Measurements from ENCODE around the gene GRK6. TPM values are rescaled to one million over a fixed set of nuclear protein-coding genes. Genes with fewer than 3 reads are reported as not detected.

GRK6 gene
- total RNA-seq, 1 experiment from 2014 or later: 82.3 TPM

DNA sequence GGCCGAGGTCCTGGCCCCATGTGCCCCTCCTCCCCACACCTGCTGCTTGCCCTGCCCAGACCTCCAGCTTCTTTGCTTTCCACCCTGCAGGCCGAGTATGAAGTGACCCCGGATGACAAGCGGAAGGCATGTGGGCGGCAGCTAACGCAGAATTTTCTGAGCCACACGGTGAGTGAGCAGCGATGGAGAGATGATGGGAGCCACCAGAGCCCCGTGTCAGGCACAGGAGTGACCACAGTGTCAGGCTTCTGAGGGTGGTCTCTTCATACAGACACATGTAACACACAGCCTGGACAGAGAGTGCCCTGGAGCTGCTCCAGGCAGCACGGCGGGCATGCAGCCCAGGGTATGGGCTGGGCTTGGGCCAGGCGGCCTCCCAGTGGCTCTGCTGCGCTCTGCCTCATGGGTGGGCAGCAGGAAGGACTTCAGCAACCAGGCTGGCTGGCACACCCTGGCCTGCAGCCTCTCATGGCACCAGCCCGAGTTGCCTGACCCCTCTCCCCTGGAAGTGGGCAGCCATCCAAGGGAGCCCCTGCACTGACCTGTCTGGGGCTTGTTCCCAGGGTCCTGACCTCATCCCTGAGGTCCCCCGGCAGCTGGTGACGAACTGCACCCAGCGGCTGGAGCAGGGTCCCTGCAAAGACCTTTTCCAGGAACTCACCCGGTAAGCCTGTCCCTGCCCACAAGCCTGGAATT, 5.8 kb downstream of the GRK6 start:
- Histone ChIP-seq H2AFZ (no peak overlapping the region), H3K27ac (no peak overlapping the region), H3K79me2 (ENCODE audit: low read depth) (peaks cover 29% of the 10 kb centered on the region), H3K4me2 (no peak overlapping the region), H3K27me3 (ENCODE audit: insufficient read depth, low read depth) (no peaks in the 10 kb centered on the region), H3K4me1 (replicated peaks; ENCODE audit: insufficient read depth) (peaks cover 12% of the 10 kb centered on the region), H3K9me2 (ENCODE audit: insufficient read depth) (no peaks in the 10 kb centered on the region), H4K20me1 (ENCODE audit: insufficient read depth) (peaks cover 24% of the 10 kb centered on the region), H3F3A (ENCODE audit: insufficient read depth, low read depth) (peaks cover 17% of the 10 kb centered on the region; the same call in 1 of the 2 replicates), H3K4me3 (no peak overlapping the region), H3K36me3 (ENCODE audit: low read depth) (no peaks in the 10 kb centered on the region), H3K9me3 (ENCODE audit: insufficient read depth, low read depth) (no peaks in the 10 kb centered on the region)
- BruUV-seq (replicated peaks): no TSS peak
- TF ChIP-seq, protein P1, sequence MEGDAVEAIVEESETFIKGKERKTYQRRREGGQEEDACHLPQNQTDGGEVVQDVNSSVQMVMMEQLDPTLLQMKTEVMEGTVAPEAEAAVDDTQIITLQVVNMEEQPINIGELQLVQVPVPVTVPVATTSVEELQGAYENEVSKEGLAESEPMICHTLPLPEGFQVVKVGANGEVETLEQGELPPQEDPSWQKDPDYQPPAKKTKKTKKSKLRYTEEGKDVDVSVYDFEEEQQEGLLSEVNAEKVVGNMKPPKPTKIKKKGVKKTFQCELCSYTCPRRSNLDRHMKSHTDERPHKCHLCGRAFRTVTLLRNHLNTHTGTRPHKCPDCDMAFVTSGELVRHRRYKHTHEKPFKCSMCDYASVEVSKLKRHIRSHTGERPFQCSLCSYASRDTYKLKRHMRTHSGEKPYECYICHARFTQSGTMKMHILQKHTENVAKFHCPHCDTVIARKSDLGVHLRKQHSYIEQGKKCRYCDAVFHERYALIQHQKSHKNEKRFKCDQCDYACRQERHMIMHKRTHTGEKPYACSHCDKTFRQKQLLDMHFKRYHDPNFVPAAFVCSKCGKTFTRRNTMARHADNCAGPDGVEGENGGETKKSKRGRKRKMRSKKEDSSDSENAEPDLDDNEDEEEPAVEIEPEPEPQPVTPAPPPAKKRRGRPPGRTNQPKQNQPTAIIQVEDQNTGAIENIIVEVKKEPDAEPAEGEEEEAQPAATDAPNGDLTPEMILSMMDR (conservative IDR thresholded peaks at IDR 0.05): no peak
- TF ChIP-seq EZH2 (IDR thresholded peaks at IDR 0.05; ENCODE audit: low read depth): no peak
- DNase-seq: no peak
- POLR2A ChIA-PET (ENCODE audit: unreplicated experiment): no interaction called here
- CTCF ChIA-PET: interaction anchor here (0.8 kb wide), 1 partner anchor 29 kb away, joined by 7 read pairs; no protein-coding TSS in a partner anchor
- intact Hi-C loops (cut with micrococcal nuclease; ENCODE audit: unreplicated experiment): no loop called here

DNA sequence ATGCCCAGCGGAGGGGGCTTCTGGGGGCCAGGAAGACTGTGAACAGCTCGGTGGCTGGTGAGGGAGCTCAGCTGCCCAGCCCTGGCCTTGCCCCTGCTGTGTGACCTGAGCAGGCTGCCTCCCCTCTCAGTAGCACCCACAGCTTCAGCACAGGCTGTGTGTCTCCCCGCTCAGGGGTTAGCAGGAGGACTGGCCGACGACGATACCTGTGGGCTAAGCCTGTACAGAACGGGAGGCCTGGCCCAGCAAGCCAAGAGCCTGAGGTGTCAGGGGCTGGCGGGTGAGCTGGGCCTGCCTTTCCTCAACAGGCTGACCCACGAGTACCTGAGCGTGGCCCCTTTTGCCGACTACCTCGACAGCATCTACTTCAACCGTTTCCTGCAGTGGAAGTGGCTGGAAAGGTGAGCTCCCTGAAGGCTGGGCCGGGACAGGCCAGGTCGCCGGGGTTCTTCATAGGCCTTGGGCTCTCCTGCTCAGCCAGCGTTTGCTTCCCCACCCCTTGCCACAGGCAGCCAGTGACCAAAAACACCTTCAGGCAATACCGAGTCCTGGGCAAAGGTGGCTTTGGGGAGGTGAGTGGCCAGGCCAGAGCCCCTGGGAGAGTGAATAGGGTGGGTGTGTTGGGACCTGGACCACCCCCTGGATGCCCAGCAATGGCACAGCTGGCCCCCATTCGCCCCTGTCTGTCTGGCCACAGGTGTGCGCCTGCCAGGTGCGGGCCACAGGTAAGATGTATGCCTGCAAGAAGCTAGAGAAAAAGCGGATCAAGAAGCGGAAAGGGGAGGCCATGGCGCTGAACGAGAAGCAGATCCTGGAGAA, 6.6 kb downstream of the GRK6 start:
- ChIA-PET CTCF (no interaction called here), POLR2A (ENCODE audit: unreplicated experiment) (interaction anchor here (0.6 kb wide), 1 partner anchor 46 kb away, joined by 4 read pairs; no protein-coding TSS in a partner anchor)
- Histone ChIP-seq H3K27ac (no peak overlapping the region), H4K20me1 (ENCODE audit: insufficient read depth) (peaks cover 21% of the 10 kb centered on the region), H3K36me3 (ENCODE audit: low read depth) (no peaks in the 10 kb centered on the region), H3K4me3 (no peak overlapping the region), H3K9me2 (ENCODE audit: insufficient read depth) (no peaks in the 10 kb centered on the region), H3K27me3 (ENCODE audit: insufficient read depth, low read depth) (no peaks in the 10 kb centered on the region), H3K79me2 (ENCODE audit: low read depth) (peaks cover 21% of the 10 kb centered on the region), H3K9me3 (ENCODE audit: insufficient read depth, low read depth) (no peaks in the 10 kb centered on the region), H3F3A (ENCODE audit: insufficient read depth, low read depth) (peaks cover 25% of the 10 kb centered on the region; the same call in 1 of the 2 replicates), H3K4me2 (no peak overlapping the region), H2AFZ (no peak overlapping the region), H3K4me1 (replicated peaks; ENCODE audit: insufficient read depth) (peaks cover 4% of the 10 kb centered on the region)
- intact Hi-C loops (cut with micrococcal nuclease; ENCODE audit: unreplicated experiment): no loop called here
- DNase-seq: no peak
- no TSS peak for BruUV-seq (replicated peaks)
- no peak for TF ChIP-seq EZH2 (IDR thresholded peaks at IDR 0.05; ENCODE audit: low read depth)
- TF ChIP-seq, protein P1 (conservative IDR thresholded peaks at IDR 0.05): no peak

DNA sequence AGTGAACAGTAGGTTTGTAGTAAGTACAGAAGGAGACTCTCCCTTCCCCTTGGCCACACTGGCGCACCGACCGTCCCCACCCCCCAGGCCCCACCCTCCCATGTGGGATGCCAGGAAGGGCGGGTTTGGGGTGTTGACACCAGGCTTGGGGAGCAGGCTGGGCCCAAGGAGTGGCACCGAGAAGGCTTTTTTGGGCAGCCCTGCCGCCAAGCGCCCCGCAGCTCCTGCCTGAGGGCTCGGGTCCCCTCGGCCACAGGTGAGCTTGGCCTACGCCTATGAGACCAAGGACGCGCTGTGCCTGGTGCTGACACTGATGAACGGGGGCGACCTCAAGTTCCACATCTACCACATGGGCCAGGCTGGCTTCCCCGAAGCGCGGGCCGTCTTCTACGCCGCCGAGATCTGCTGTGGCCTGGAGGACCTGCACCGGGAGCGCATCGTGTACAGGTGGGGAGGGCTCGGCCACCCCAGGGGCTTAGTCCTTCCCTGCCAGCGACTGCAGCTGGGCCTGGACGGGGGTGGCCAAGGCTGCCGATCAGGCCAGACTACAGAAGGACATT, 7.3 kb downstream of the GRK6 start:
- Histone ChIP-seq H3F3A (ENCODE audit: insufficient read depth, low read depth) (peaks cover 30% of the 10 kb centered on the region; the same call in 1 of the 2 replicates), H3K4me3 (no peak overlapping the region), H3K79me2 (ENCODE audit: low read depth) (peaks cover 14% of the 10 kb centered on the region), H3K27me3 (ENCODE audit: insufficient read depth, low read depth) (no peaks in the 10 kb centered on the region), H2AFZ (no peak overlapping the region), H4K20me1 (ENCODE audit: insufficient read depth) (peaks cover 16% of the 10 kb centered on the region), H3K27ac (no peak overlapping the region), H3K4me2 (no peak overlapping the region), H3K9me3 (ENCODE audit: insufficient read depth, low read depth) (no peaks in the 10 kb centered on the region), H3K9me2 (ENCODE audit: insufficient read depth) (no peaks in the 10 kb centered on the region), H3K4me1 (replicated peaks; ENCODE audit: insufficient read depth) (no peaks in the 10 kb centered on the region), H3K36me3 (ENCODE audit: low read depth) (no peaks in the 10 kb centered on the region)
- CTCF ChIA-PET: no interaction called here
- TF ChIP-seq, protein P1 (conservative IDR thresholded peaks at IDR 0.05): no peak
- no peak for TF ChIP-seq EZH2 (IDR thresholded peaks at IDR 0.05; ENCODE audit: low read depth)
- no TSS peak for BruUV-seq (replicated peaks)
- POLR2A ChIA-PET (ENCODE audit: unreplicated experiment): interaction anchor here (0.6 kb wide), 1 partner anchor 47 kb away, joined by 4 read pairs; no protein-coding TSS in a partner anchor
- DNase-seq: no peak
- intact Hi-C loops (cut with micrococcal nuclease; ENCODE audit: unreplicated experiment): no loop called here
